ENCODE measurements around the gene ZNF397.

DNA sequence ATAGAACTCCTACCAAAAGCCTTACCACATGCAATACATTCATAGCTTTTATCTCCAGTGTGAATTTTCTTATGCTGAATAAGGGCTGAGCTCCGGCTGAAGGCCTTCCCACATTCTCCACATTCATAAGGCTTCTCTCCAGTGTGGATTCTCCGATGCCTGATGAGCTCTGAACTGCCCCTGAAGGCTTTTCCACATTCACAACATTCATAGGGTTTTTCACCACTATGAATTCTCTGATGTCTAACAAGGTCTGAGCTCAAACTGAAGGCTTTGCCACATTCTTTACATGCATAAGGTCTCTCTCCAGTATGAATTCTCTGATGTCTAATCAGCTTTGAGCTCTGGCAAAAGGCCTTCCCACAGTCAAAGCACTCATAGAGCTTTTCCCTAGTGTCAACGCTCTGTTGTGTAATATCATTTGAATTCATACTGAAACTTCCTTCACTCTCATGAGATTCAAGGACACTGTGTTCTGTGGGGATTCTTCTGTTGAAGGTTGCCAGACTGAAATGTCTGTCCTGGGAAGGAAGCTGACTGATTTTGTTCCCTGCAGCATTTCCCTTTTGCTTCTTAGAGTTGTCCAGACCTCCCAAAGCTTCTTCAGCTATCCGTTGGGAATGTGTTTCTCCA, 12.9 kb downstream of the ZNF397 start:
- TF ChIP-seq CTCF (conservative IDR thresholded peaks at IDR 0.05; ENCODE audit: low read length) (no peak), EZH2phosphoT487 (IDR thresholded peaks at IDR 0.05; ENCODE audit: borderline replicate concordance, low read depth, low read length) (no peak)

Data from OCI-LY7 (cell line).